ENCODE results near the gene ZSCAN20. TPM values are rescaled to one million over a fixed set of nuclear protein-coding genes. Genes with fewer than 3 reads are reported as not detected.

The ZSCAN20 gene
- total and polyA plus RNA-seq, 7 donors = 0.75 to 4.9 (median 2.8) TPM

- Histone ChIP-seq H3K4me3 (no peak overlapping the region), H3K4me1 (peaks cover 33% of the 10 kb centered on the region), H3K27me3 (ENCODE audit: insufficient read depth in 3 of 3, low read length in 2 of 3) (no peaks in the 10 kb centered on the region), H3K27ac (peak overlapping the region; percentile 60), H3K36me3 (ENCODE audit: insufficient read depth in 1 of 2, low read depth in 1 of 2) (peaks cover 2 to 6% of the 10 kb centered on the region in 2 donors), H3K9me3 (no peaks in the 10 kb centered on the region)
- intact Hi-C loops (cut with DNase I) = loop anchor here in 1 of 2 donors (2.0 to 5.0 kb wide), 2 partner anchors 14 to 35 kb away; no protein-coding TSS in a partner anchor
- no peak for ATAC-seq
- WGBS, 3 donors = 23 to 38% (median 30%) methylated on average over 3 of the region's 3 CpGs
- DNase-seq = no peak
- no peak for TF ChIP-seq CTCF (IDR thresholded peaks at IDR 0.05)
Observed at GRCh38 chr1:33426916-33427315, 45.5 kb upstream of the ZSCAN20 start.

GRCh38 chr1:33428661-33429060 lies 43.8 kb upstream of the ZSCAN20 start:
- no peaks in the 10 kb centered on the region for H3K9me3 ChIP-seq
- DNase-seq = no peak
- TF ChIP-seq CTCF (IDR thresholded peaks at IDR 0.05) = no peak
- H3K36me3 ChIP-seq (ENCODE audit: insufficient read depth in 1 of 2, low read depth in 1 of 2) = peaks cover 2 to 6% of the 10 kb centered on the region in 2 donors
- no peaks in the 10 kb centered on the region for H3K27me3 ChIP-seq (ENCODE audit: insufficient read depth in 3 of 3, low read length in 2 of 3)
- peak overlapping the region; percentile 14 for H3K4me3 ChIP-seq
- peak overlapping the region; percentile 60 for H3K27ac ChIP-seq
- no peak for ATAC-seq
- intact Hi-C loops (cut with DNase I) = loop anchor here in 1 of 2 donors (5.0 kb wide), 1 partner anchor 36 kb away; no protein-coding TSS in a partner anchor
- peaks cover 33% of the 10 kb centered on the region for H3K4me1 ChIP-seq
- 25 to 47% (median 42%) methylated on average over 2 of the region's 2 CpGs for WGBS, 3 donors

- Histone ChIP-seq H3K36me3 (ENCODE audit: insufficient read depth in 1 of 2, low read depth in 1 of 2) (peaks cover 2 to 6% of the 10 kb centered on the region in 2 donors), H3K9me3 (no peaks in the 10 kb centered on the region), H3K4me3 (peak overlapping the region; percentile 91), H3K27me3 (ENCODE audit: insufficient read depth in 3 of 3, low read length in 2 of 3) (no peaks in the 10 kb centered on the region), H3K27ac (peak overlapping the region; percentile 89), H3K4me1 (peaks cover 33% of the 10 kb centered on the region)
- ATAC-seq (no peak), DNase-seq (no peak)
- WGBS, 3 donors = 89 to 94% (median 90%) methylated on average over 2 of the region's 2 CpGs
- intact Hi-C loops (cut with DNase I) = loop anchor here in 1 of 2 donors (5.0 kb wide), 1 partner anchor 37 kb away; no protein-coding TSS in a partner anchor
- TF ChIP-seq CTCF (IDR thresholded peaks at IDR 0.05) = no peak
Observed at GRCh38 chr1:33429332-33429731, 43.1 kb upstream of the ZSCAN20 start.

- H3K27ac ChIP-seq = peak overlapping the region; percentile 89
- TF ChIP-seq CTCF (IDR thresholded peaks at IDR 0.05) = no peak
- peaks cover 33% of the 10 kb centered on the region for H3K4me1 ChIP-seq
- DNase-seq (peak; percentile 37 to 72), ATAC-seq (peak; percentile 14 to 54 (median 31))
- H3K4me3 ChIP-seq = peak overlapping the region; percentile 91
- no peaks in the 10 kb centered on the region for H3K27me3 ChIP-seq (ENCODE audit: insufficient read depth in 3 of 3, low read length in 2 of 3)
- no peaks in the 10 kb centered on the region for H3K9me3 ChIP-seq
- intact Hi-C loops (cut with DNase I) = loop anchor here in 1 of 2 donors (5.0 kb wide), 1 partner anchor 38 kb away; no protein-coding TSS in a partner anchor
- 10 to 14% (median 11%) methylated on average over 42 to 54 of the region's 54 CpGs for WGBS, 3 donors
- peaks cover 2 to 6% of the 10 kb centered on the region in 2 donors for H3K36me3 ChIP-seq (ENCODE audit: insufficient read depth in 1 of 2, low read depth in 1 of 2)
Observed at GRCh38 chr1:33429856-33430691, 42.4 kb upstream of the ZSCAN20 start.

All from psoas muscle (tissue), 8 donors.